NK-92 (cell line): ENCODE results near the gene IFTAP.
"Not testable (repeated sequence)": the region's sequence is repeated elsewhere in the genome, so short reads cannot be mapped to it uniquely, and the experiment has no call there.

Experiments
- DNase-seq: peaks from one replicate; lab custom pipeline; 2025; ENCODE audit not compliant: unreplicated experiment; lab: John Stamatoyannopoulos, UW

The IFTAP gene

DNA sequence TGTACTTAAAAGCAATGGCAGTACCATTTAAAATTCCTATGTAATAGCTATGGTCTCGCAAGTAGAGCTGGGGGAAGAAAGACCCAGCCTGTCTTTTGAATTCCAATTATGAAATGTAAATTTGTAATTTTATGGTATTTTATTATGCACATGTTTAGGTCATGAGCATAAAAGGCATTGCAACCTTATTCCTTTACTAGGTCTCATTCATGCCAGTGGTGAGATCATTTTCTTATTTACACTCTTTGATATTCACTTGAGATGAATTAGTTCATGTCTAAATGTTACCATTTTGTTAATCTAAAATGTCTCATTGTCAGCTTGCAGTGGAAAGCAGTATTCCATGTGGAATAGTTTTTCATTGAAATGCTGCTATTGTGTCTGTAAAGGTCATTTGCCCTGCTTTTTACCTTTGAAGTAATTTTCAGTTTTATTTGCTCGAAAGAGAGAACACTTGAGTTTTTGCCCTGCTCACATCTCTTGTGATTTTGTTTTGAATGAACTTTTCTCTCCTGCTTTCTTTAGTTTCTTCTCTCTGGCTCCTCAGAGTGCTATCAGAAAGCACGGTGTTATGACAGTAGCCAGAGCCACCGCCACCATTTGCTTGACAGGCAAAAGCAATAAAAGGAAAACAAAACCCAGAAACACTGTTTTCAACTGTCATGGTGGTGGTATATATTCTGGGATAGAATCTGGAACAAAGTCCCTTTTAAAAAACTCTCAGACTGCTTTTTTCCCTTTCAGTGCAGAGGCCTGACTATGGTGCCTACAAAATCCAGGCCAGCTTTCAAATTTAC lies 41.0 kb downstream of the IFTAP start:
- DNase-seq: no peak

DNA sequence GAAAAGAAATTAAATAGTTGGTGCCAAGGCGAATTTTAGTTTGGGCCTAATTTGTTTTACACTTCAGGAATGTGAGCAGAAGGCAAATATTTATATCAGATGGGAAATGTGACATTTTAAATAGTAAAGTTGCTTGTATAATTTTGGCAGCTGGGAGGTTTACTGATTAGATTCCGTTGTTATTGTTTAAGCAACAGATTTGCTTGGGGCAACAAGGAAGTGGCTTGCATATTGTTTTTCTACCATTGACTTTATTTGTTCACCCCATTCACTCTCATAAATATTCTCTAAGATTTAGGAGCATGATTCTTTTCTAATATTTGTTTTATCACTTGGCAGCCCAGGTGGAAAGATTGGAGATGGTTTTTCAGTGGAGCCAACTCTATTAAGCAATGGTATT lies 44.3 kb downstream of the IFTAP start:
- no peak for DNase-seq

DNA sequence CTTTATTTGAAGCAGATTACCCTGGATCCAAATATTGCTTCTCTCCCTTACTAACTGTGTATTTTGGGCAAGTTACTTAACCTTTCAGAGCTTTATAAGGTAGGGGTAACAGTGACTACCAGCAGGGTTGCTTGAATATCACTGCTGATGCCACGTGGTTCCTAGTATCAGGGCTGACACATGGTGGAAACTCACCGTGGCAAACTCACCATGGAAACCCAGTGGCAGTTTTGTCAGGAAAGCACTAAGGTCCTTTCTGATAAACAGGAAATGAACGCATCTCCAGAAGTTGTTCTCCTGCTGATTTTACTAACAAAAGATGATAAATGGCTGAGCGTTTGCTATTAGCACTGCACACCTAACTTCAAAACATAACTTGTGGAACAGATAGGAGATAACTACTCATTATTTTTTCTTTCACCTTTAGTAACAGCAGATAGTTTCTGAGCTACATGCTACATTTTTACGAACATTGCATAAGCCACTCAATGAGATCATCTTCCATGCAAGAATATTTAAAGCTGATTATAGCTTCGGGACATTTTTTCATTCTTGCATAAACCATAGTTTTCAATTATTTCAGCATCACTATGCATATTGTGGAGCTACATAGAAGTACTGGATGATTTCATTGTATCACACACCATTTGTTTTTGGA lies 63.4 kb downstream of the IFTAP start:
- no peak for DNase-seq

DNA sequence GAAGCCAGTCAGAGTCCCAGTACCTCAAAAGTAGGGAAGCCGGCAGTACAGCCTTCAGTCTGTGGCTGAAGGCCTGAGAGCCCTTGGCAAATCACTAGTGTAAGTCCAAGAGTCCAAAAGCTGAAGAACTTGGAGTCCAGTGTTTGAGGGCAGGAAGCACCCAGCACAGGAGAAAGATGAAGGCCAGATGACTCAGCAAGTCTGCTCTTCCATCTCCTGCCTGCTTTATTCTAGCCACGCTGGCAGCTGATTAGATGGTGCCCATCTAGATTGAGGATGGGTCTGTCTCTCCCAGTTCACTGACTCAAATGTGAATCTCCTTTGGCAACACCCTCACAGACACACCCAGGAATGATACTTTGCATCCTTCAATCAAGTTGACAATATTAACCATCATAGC lies 67.1 kb downstream of the IFTAP start:
- not testable (repeated sequence) for DNase-seq

DNA sequence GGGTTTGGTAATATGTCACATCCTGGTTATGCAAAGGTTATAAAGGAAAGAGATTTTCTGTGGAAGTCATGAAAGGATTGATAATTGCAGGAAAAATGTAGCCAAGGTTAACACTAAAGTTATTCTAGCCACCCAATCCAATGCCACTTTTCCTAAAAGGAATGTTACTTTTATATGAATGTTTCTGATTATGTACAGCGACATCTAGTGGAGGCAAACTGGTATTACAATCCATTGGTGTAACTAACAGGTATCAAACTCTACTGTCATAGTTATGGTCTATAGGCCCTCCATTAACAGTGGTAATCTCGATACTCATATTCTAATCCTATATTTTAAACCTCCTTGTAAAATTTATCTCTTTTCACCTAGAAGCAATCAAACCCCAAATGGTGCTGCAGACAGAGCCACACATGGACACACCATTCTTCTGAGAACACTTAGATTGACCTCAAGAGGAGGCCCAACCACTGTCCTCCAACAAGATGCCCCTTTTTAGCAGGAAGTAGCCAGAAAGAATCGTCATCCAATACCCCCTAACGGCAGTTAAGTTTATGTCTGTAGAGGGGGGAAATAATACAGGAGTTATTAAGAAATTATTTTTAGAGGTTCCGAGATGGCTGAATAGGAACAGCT lies 78.6 kb downstream of the IFTAP start:
- no peak for DNase-seq

DNA sequence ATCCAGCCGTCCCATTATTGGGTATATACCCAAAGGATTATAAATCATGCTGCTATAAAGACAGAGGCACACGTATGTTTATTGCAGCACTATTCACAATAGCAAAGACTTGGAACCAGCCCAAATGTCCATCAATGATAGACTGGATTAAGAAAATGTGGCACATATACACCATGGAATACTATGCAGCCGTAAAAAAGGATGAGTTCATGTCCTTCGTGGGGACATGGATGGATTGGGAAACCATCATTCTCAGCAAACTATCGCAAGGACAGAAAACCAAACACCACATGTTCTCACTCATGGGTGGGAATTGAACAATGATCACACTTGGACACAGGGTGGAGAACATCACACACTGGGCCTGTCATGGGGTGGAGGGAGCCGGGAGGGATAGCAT lies 85.2 kb downstream of the IFTAP start:
- DNase-seq: not testable (repeated sequence)

DNA sequence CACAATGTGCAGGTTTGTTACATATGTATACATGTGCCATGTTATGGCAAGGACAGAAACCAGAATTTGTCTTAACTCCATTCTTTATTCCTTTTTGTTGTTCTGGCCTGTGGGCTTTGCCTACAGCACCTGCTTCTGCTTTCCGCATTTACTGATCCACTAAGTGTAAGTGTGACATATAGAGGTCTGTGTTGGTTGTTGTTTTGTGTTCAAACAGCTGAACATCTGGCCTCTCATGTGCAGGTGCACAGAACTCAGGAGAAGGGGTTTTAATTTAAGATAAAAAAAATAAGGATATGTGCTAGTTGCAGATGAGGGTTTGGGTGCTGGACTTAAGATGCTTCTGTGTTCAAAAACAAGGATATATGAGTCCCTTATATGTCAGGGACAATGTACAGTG lies 89.5 kb downstream of the IFTAP start:
- DNase-seq: no peak

DNA sequence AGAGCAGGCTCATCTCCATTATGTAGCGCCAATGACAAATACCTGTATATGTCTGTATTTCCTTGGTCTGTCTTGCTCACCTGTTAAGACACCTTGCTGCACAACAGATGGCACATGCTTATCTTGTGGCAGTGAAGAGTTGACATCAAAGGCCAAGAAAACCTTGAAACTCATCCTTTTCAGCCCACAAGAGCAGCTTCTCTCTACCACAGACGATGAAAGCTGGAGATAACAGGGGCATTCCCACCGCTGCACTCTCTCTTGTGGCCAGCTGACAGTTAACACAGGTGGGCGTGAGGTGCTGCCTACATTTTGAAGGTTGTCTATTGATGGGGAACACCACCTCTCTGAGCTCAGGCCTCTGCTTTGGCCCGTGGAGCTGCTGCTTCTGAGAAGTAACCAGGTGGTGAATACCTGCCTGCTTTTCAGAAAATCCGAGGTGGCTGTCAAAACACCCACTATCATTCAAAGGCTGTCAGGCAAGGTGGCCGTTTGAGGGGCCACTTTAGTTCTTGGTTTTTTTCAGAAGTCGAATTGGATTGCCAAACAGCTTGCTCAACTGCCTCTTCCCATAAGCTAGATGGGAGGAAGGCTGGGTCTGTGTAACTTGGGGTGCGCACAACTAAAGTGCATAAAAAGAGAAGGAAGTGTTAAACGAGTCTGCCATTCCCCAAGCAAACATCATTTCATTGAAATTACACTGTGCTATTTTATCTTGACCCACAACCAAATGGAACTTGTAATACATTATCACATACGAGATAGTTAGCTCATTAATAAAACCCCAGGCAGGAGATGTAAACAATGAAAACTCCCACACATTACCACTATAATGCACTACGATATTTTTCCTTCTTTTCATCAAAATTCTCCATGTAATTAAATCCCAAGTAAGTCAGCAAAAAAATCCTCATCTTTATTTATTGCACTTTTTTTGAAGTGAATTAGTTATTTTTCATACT lies 90.8 kb downstream of the IFTAP start:
- no peak for DNase-seq

DNA sequence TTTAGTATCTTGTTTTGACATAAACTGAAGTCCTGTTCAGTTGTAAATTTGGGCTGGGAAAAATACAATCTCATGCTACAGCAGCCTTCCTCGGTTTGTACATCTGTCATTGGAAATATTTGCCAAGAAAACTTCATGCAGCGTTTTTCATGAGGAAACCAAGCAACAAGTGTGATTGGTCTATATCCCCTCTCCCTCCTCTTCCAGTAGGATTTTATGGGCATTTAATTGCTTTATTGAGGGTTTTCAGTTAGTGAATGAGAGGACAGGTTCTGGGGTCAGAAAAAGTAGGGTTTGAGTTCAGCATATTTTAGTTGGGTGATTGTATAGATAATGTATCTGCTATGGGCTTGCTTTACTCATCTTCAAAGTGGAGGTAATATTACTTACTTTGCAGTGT lies 93.8 kb downstream of the IFTAP start:
- DNase-seq: no peak

DNA sequence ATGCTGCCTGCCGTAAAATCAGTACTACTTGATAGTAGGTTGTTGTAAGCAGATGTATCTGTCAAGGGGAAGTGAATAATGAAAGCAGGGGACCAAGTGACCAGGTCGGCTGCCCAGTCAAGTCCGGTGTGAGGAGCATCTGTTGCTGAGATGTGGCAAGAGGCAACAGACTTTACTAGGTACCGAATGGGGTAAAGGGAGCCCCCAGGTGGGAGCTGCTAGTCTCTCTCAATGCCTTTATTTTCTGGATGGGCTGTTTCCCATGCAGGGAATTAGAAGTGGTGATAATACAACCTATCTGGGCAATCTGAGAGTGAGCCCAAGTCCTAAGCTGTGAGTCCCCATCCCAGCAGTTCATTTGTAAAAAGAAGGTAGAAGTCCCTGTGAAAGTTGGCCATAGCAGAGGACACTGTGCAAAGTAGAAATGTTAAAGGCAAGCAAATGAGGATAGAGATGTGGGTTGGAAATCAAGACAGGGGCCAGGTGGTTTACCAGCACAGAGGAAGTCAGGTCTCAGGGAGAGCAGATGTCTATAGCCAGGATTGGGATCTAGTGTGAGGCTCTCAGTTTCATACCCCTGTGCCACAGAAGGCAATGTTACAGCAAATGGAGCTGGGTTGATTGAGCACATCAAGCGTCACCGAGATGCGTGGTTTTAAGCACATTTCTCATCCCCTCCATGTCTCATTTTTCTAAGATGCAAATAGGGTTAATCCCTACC lies 94.4 kb downstream of the IFTAP start:
- no peak for DNase-seq

DNA sequence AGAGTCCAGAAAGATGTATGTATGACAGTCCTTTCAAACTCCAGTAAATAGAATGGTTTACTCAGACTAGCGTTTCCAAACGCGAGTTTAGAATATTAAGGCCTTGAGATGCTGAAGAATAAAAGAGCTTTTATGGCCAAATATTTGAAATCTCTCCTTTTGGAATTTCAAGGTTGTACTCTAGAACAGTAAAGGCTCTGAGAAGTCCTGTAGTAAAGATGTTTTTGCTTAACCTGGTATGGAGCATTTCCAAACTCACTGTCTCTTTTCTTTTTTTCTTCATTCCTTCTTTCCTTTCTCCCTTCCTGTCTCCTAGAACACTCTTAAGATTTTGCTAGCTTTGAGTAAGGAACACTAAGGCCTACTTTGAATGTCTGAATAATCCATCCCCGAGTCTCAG lies 95.1 kb downstream of the IFTAP start:
- no peak for DNase-seq

DNA sequence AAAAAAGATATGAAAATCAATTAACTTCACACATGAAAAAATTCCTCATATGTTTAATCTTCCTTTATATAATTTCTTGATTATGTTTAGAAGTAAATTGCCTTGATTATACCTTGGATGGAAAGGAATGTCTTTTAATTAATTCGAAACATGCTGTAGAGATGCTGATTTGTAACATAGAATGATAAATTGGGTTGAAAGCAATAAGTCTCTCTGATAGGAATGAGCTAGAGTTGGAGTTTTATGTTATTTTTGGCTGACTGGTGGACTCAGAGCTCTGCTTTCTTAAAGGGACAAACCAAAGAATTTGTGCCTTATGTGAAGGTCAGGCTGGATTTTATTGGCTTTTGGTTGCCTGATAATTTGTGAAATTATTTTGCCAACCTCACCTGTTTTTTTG lies 98.4 kb downstream of the IFTAP start:
- no peak for DNase-seq

DNA sequence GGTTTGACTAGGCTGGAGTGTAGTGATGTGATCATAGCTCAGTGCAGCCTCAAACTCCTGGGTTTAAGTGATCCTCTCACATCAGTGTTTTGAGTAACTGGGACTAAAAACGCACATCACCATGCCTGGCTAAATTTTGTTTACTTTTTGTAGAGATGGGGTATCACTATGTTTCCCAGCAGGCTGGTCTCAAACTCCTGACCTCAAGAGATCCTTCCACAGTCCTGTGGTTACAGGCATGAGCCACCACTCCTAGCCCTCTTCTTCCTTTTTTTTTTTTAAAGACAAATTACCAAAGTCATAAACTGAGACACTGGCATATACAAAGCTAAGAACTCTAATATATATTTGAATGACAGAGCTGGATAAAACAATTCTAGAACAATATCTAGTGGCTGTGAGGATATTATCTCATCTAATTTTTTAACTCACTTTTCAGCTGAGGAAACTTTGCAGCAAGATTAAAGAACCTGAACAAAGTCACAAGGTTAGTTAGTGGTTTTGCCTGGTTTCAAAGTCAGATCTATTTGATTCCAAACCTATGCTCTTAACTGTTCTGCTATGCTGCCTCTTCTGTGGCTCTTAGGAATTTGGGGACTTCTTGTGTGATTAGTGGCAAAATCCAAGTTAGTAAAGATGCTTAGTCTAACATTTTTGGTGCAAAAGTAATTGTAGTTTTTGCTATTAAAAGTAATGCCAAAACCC lies 99.0 kb downstream of the IFTAP start:
- no peak for DNase-seq

DNA sequence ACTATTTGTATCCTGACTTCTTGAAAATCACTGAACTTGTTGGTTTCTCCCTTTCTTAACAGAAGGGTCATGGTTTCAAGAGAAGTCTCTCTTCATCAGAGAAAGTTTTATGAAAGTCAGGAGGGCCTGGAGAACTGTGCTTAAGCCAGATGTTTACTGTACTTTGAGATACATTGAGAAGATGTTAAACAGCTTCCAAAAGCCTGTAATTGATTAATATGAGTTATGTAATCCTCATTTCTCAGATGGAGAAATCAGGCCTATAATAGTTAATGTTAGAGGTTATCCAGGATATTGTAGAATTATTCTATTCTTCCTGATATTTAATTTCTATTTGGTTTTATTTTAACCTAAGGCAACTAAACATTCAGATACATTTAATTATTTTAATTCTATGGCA lies 100.8 kb downstream of the IFTAP start:
- DNase-seq: no peak

DNA sequence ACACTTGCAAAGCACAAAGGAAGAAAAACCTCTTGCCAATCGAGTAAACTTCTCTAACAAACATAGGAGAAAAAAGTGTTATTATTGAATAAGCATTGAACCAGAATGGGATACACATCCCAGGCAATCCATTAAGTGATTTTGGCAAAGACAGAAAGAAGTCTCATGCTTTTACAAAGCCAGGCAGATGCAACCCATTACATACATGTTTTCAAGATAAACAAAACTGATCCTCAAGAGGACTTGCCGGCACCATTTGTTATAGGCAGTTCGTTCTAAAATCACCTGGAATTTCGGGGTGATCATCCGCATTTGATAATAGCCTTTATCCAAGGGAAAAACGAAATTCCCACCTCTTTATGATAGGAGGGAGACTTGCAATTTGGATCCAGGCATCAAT lies 101.3 kb downstream of the IFTAP start:
- DNase-seq: no peak

DNA sequence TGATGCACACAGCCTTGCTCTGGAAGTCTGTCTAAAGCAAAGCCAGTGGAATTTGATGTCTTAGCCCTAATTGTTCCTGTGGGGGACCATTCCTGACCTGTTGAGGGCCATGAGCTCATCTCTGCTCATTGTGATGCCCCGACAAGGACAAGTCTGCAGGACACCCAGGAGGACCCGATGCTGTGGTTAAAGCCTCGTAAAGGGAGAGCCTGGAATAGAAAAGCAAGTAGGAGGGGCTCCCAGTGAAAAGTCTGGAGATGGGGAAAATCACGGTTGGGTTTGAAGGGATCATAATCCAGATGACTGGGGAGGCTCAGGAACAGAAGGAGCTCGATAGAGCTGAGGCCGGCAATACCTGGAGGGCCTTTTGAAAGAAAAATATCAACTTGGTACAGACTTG lies 102.2 kb downstream of the IFTAP start:
- no peak for DNase-seq

DNA sequence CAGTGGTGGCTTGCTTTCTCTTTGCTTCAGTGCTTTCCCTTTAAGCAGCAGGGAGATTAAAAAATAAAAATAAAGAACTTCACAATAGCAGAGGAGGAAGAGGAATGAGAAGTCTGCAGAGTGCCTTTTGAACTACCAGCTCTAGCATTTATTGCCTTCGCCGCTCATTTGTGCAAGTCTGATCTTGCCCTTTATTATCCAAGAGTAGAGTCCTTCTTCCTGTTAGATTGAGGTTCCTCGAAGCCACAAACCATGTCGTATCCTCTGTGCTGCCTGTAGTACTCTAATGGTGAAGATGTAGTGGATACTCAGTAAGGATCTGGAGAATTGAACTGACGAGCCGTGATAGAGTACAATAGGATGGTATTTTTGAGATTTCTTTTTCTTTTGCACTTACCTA lies 105.0 kb downstream of the IFTAP start:
- DNase-seq: no peak

DNA sequence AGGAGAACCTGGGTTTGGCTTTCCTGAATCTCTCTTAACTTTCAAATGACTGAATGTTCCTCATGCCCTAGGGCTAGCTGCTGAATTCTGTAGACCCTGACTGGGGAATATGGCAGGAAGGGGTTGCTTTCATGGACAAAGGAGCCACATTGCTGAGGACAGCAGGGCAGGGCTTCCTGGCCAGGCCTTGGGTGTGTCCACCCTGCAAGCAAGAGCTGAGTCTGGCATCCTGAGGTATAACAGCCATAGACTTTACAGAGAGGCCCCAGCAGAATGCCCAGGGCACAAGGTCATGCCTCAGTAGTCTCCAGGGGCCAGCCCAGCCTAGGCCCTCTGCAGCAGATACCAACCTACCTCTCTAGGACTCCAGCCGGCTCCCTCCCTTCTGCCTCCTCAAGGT lies 105.9 kb downstream of the IFTAP start:
- no peak for DNase-seq

DNA sequence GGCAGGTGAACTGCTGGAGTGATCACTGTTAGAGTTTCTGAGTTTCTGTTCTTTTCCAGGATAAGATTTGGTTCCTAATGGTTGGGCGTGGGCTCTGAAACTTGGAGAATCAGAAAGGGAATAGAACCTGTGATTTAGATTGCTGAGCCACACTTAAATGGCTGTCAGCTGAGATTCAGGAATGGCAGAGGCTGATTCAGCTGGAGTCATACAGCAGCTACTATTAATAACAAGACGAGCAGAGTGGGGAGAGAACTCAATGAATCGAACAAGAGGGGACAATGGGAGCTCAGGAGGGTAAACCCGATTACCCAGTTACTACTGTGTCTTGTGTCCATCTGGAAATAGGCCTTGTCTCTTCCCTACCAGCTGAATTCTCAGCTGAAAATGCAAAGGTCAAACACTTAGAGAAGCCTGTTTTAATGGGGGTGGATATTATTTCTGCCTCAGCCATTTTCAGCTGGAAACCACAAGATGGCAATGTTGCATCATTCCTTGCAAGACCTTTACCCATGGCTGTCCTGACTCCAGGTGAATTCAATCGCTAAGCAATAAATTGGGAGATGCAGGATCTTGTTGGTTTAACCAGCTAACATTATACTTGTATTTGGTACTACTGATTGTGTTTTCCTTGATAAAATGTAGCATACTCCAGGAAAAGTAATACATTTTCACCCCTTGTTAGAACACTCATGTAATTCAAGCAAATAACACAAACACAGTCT lies 108.2 kb downstream of the IFTAP start:
- no peak for DNase-seq
